GM12865 (cell line): ENCODE results near the gene GLT6D1.

ENCODE experiments used
- DNase-seq: peaks from one replicate; pipeline ENCODE4 v3.0.0; 2010; ENCODE audit warnings: low read depth
- H3K4me3 ChIP-seq: 2 replicates; pipeline ENCODE4 v1.5.1; 2011; ENCODE audit warnings: mild to moderate bottlenecking, low read depth, low read length, control low read depth
- CTCF ChIP-seq: IDR thresholded peaks from 2 replicates; pipeline ENCODE4 v1.5.1; 2011; ENCODE audit warnings: low read length, control low read depth, low read depth, inconsistent platforms; ENCODE audit not compliant: insufficient read depth; ENCODE audit errors: missing control alignments

The GLT6D1 gene

GRCh38 chr9:135590486-135591079 is 48.8 kb downstream of the GLT6D1 start:
- TF ChIP-seq CTCF = no peak
- H3K4me3 ChIP-seq = no peak overlapping the region
- DNase-seq = no peak

- TF ChIP-seq CTCF = no peak
- DNase-seq = no peak
These were observed 49.5 kb downstream of the GLT6D1 start for GRCh38 chr9:135589596-135590485.

GRCh38 chr9:135588886-135589595 is 50.3 kb downstream of the GLT6D1 start:
- DNase-seq = no peak
- TF ChIP-seq CTCF = no peak
- H3K4me3 ChIP-seq = no peak overlapping the region

More at GRCh38 chr9:135589596-135590485, 49.5 kb downstream of the GLT6D1 start:
- H3K4me3 ChIP-seq = no peak overlapping the region

- no peak for TF ChIP-seq CTCF
- DNase-seq = no peak
- no peak overlapping the region for H3K4me3 ChIP-seq
These were observed 51.0 kb downstream of the GLT6D1 start for GRCh38 chr9:135588371-135588770.

GRCh38 chr9:135587658-135588057 is 51.7 kb downstream of the GLT6D1 start:
- TF ChIP-seq CTCF = no peak
- no peak for DNase-seq
- H3K4me3 ChIP-seq = no peak overlapping the region

- H3K4me3 ChIP-seq = no peak overlapping the region
- no peak for DNase-seq
- TF ChIP-seq CTCF = no peak
These were observed 52.7 kb downstream of the GLT6D1 start for GRCh38 chr9:135586601-135587109.
